HG03175 (cell line): ENCODE results near the gene RIMKLB.
"Not testable (repeated sequence)": the region's sequence is repeated elsewhere in the genome, so short reads cannot be mapped to it uniquely, and the experiment has no call there.

Source experiments
- ATAC-seq: cut with Tn5 transposase; IDR thresholded peaks from one replicate; pipeline ENCODE4 v1.9.1; 2021; ENCODE audit warnings: mild to moderate bottlenecking, moderate library complexity; ENCODE audit not compliant: unreplicated experiment

The RIMKLB gene

GRCh38 chr12:8770499-8770898, 72.7 kb downstream of the RIMKLB start:
- no peak for ATAC-seq

- ATAC-seq = no peak
Observed at GRCh38 chr12:8771072-8771471, 73.3 kb downstream of the RIMKLB start.

- ATAC-seq = no peak
Observed at GRCh38 chr12:8773461-8773860, 75.7 kb downstream of the RIMKLB start.

GRCh38 chr12:8779281-8779680, 81.5 kb downstream of the RIMKLB start:
- no peak for ATAC-seq

- ATAC-seq = no peak
Observed at GRCh38 chr12:8779862-8780261, 82.1 kb downstream of the RIMKLB start.

- ATAC-seq = no peak
Observed at GRCh38 chr12:8780389-8780788, 82.6 kb downstream of the RIMKLB start.

- ATAC-seq = no peak
Observed at GRCh38 chr12:8781381-8782127, 83.8 kb downstream of the RIMKLB start.

GRCh38 chr12:8784290-8784888, 86.6 kb downstream of the RIMKLB start:
- no peak for ATAC-seq

- ATAC-seq = no peak
Observed at GRCh38 chr12:8785499-8785898, 87.7 kb downstream of the RIMKLB start.

GRCh38 chr12:8787206-8787605, 89.4 kb downstream of the RIMKLB start:
- ATAC-seq = not testable (repeated sequence)

GRCh38 chr12:8788706-8789105, 90.9 kb downstream of the RIMKLB start:
- not testable (repeated sequence) for ATAC-seq

GRCh38 chr12:8789341-8790013, 91.7 kb downstream of the RIMKLB start:
- ATAC-seq = not testable (repeated sequence)

GRCh38 chr12:8793226-8793625, 95.4 kb downstream of the RIMKLB start:
- ATAC-seq = not testable (repeated sequence)

- ATAC-seq = not testable (repeated sequence)
Observed at GRCh38 chr12:8794611-8795010, 96.8 kb downstream of the RIMKLB start.

GRCh38 chr12:8796831-8797626, 99.2 kb downstream of the RIMKLB start:
- ATAC-seq = no peak

- not testable (repeated sequence) for ATAC-seq
Observed at GRCh38 chr12:8801213-8801612, 103.4 kb downstream of the RIMKLB start.

GRCh38 chr12:8804833-8805232, 107.0 kb downstream of the RIMKLB start:
- not testable (repeated sequence) for ATAC-seq

GRCh38 chr12:8805487-8805886, 107.7 kb downstream of the RIMKLB start:
- ATAC-seq = not testable (repeated sequence)

- not testable (repeated sequence) for ATAC-seq
Observed at GRCh38 chr12:8807084-8807483, 109.3 kb downstream of the RIMKLB start.

GRCh38 chr12:8810112-8810511, 112.3 kb downstream of the RIMKLB start:
- not testable (repeated sequence) for ATAC-seq
